H9 (cell line): Measurements from ENCODE around the gene CCKAR. TPM values are rescaled to one million over a fixed set of nuclear protein-coding genes. Genes with fewer than 3 reads are reported as not detected.

Experiments
- DNase-seq: peaks from one replicate; pipeline ENCODE4 v3.0.0-alpha.2; 2017
- H2AFZ ChIP-seq: one replicate; pipeline ENCODE4 v1.6.1; 2013; ENCODE audit warnings: mild to moderate bottlenecking, low read length, control low read depth, moderate library complexity
- H2AK5ac ChIP-seq: 2 replicates; pipeline ENCODE4 v1.6.1; 2013; ENCODE audit warnings: low read length, control low read depth, mixed read lengths; ENCODE audit not compliant: insufficient read length
- H2BK120ac ChIP-seq: one replicate; pipeline ENCODE4 v1.6.1; 2013; ENCODE audit warnings: low read depth, mild to moderate bottlenecking, low read length, control low read depth, inconsistent platforms; ENCODE audit not compliant: poor library complexity, severe bottlenecking
- H2BK12ac ChIP-seq: 2 replicates; pipeline ENCODE4 v1.6.1; 2013; ENCODE audit warnings: low read length, control low read depth, mixed read lengths, low read depth; ENCODE audit not compliant: insufficient read length
- H2BK15ac ChIP-seq: 2 replicates; pipeline ENCODE4 v1.6.1; 2013; ENCODE audit warnings: low read depth, low read length, control low read depth
- H2BK20ac ChIP-seq: one replicate; pipeline ENCODE4 v1.6.1; 2013; ENCODE audit warnings: low read depth, mild to moderate bottlenecking, low read length, control low read depth, inconsistent platforms; ENCODE audit not compliant: poor library complexity, severe bottlenecking
- H2BK5ac ChIP-seq: 2 replicates; pipeline ENCODE4 v1.6.1; 2013; ENCODE audit warnings: low read length, control low read depth, mixed read lengths; ENCODE audit not compliant: insufficient read length
- H3K14ac ChIP-seq: 2 replicates; pipeline ENCODE4 v1.6.1; 2013; ENCODE audit warnings: low read length, control low read depth; ENCODE audit not compliant: insufficient read depth
- H3K18ac ChIP-seq: 2 replicates; pipeline ENCODE4 v1.6.1; 2013; ENCODE audit warnings: low read depth, mild to moderate bottlenecking, mixed read lengths, low read length, control low read depth; ENCODE audit not compliant: insufficient read length
- H3K23ac ChIP-seq: 2 replicates; pipeline ENCODE4 v1.6.1; 2013; ENCODE audit warnings: low read length, control low read depth, mixed read lengths, low read depth; ENCODE audit not compliant: insufficient read length
- H3K23me2 ChIP-seq: 2 replicates; pipeline ENCODE4 v1.6.1; 2013; ENCODE audit warnings: low read depth, mild to moderate bottlenecking, mixed read lengths, low read length, control low read depth; ENCODE audit not compliant: insufficient read length, poor library complexity, severe bottlenecking
- H3K27ac ChIP-seq: 2 replicates; pipeline ENCODE4 v1.5.1; 2013; ENCODE audit warnings: low read length, control low read depth, mixed read lengths, low read depth; ENCODE audit not compliant: insufficient read length
- H3K27me3 ChIP-seq: 2 replicates; pipeline ENCODE4 v1.6.1; 2013; ENCODE audit warnings: low read length, control low read depth, inconsistent platforms; ENCODE audit not compliant: insufficient read depth
- H3K4ac ChIP-seq: 2 replicates; pipeline ENCODE4 v1.6.1; 2013; ENCODE audit warnings: low read depth, mild to moderate bottlenecking, control low read depth, inconsistent platforms, low read length, moderate library complexity
- H3K4me1 ChIP-seq: 2 replicates; pipeline ENCODE4 v1.6.1; 2013; ENCODE audit warnings: low read length, control low read depth, inconsistent platforms; ENCODE audit not compliant: insufficient read depth
- H3K4me2 ChIP-seq: 2 replicates; pipeline ENCODE4 v1.6.1; 2013; ENCODE audit warnings: low read length, control low read depth, mixed read lengths; ENCODE audit not compliant: insufficient read length, insufficient read depth
- H3K56ac ChIP-seq: 2 replicates; pipeline ENCODE4 v1.6.1; 2013; ENCODE audit warnings: low read depth, mild to moderate bottlenecking, mixed read lengths, low read length, control low read depth; ENCODE audit not compliant: insufficient read length
- H3K79me1 ChIP-seq: 2 replicates; pipeline ENCODE4 v1.6.1; 2013; ENCODE audit warnings: low read depth, mild to moderate bottlenecking, moderate library complexity, low read length, control low read depth, inconsistent platforms; ENCODE audit not compliant: insufficient read depth, poor library complexity, severe bottlenecking
- H3K79me2 ChIP-seq: 2 replicates; pipeline ENCODE4 v1.6.1; 2013; ENCODE audit warnings: low read length, control low read depth, inconsistent platforms; ENCODE audit not compliant: insufficient read depth
- H3K9ac ChIP-seq: 2 replicates; pipeline ENCODE4 v1.6.1; 2013; ENCODE audit warnings: low read length, control low read depth, mixed read lengths; ENCODE audit not compliant: insufficient read length; ENCODE audit errors: extremely low read depth
- H3K9me3 ChIP-seq: one replicate; pipeline ENCODE4 v1.6.1; 2013; ENCODE audit warnings: low read depth, low read length, inconsistent platforms; ENCODE audit not compliant: control insufficient read depth
- H3T11ph ChIP-seq: one replicate; pipeline ENCODE4 v1.6.1; 2013; ENCODE audit warnings: mild to moderate bottlenecking, low read length, control low read depth, inconsistent platforms
- H4K20me1 ChIP-seq: one replicate; pipeline ENCODE4 v1.6.1; 2013; ENCODE audit not compliant: control insufficient read depth, insufficient read length, insufficient read depth
- H4K5ac ChIP-seq: 2 replicates; pipeline ENCODE4 v1.6.1; 2013; ENCODE audit warnings: low read depth, mild to moderate bottlenecking, mixed read lengths, low read length, control low read depth; ENCODE audit not compliant: insufficient read length
- H4K8ac ChIP-seq: replicated peaks from 2 replicates; pipeline ENCODE4 v1.6.1; 2013; ENCODE audit warnings: low read length, control low read depth, mixed read lengths, low read depth; ENCODE audit not compliant: insufficient read length
- H4K91ac ChIP-seq: 2 replicates; pipeline ENCODE4 v1.6.1; 2013; ENCODE audit warnings: low read depth, mild to moderate bottlenecking, moderate library complexity, mixed read lengths, low read length, control low read depth; ENCODE audit not compliant: insufficient read length
- H3K27ac Mint-ChIP-seq, 3 experiments: 2 replicates in 2 of 3; 3 replicates in 1 of 3; pipeline ENCODE4 v1.8.0; 2020 to 2021; ENCODE audit warnings: mixed read lengths in 3 of 3, mild to moderate bottlenecking in 1 of 3, moderate library complexity in 1 of 3
- H3K27me3 Mint-ChIP-seq: 2 replicates; pipeline ENCODE4 v1.8.0; 2021; ENCODE audit warnings: low read depth, mild to moderate bottlenecking, moderate library complexity, mixed read lengths
- H3K36me3 Mint-ChIP-seq, 3 experiments: 2 replicates in 2 of 3; 3 replicates in 1 of 3; pipeline ENCODE4 v1.8.0; 2020 to 2021; ENCODE audit warnings: low read depth in 3 of 3, mixed read lengths in 3 of 3; ENCODE audit not compliant: insufficient read depth in 1 of 3
- H3K4me1 Mint-ChIP-seq, 2 experiments: 2 replicates each; pipeline ENCODE4 v1.8.0; 2020; ENCODE audit warnings: mixed read lengths in 2 of 2
- H3K4me3 Mint-ChIP-seq, 2 experiments: 2 replicates in 1 of 2; 3 replicates in 1 of 2; pipeline ENCODE4 v1.8.0; 2020 to 2021; ENCODE audit warnings: mild to moderate bottlenecking in 2 of 2, mixed read lengths in 2 of 2, moderate library complexity in 1 of 2
- H3K9me3 Mint-ChIP-seq, 2 experiments: 2 replicates in 1 of 2; 3 replicates in 1 of 2; pipeline ENCODE4 v1.8.0; 2020; ENCODE audit warnings: mild to moderate bottlenecking in 2 of 2, mixed read lengths in 2 of 2, moderate library complexity in 1 of 2
- CTCF ChIP-seq: fragments of 200-600 bp; sonication (generic); conservative IDR thresholded peaks from 3 replicates; pipeline ENCODE4 v1.8.0; 2021; ENCODE audit warnings: antibody characterized with exemption, mild to moderate bottlenecking
- WGBS: extraction: QIAGEN DNeasy Blood & Tissue Kit; methylation state at CpG from one replicate; pipeline ENCODE4 v1.1.7; 2013; ENCODE audit warnings: missing lambda C conversion rate, low lambda C conversion rate, mixed read lengths; ENCODE audit not compliant: insufficient read length; ENCODE audit errors: extremely low coverage; 5-methylcytosine and 5-hydroxymethylcytosine counted together
- total RNA-seq: library from RNA; stranded (reverse); gene quantifications from 2 replicates; pipeline ENCODE4 v1.2.1, GENCODE V29; 2021

The CCKAR gene
- total RNA-seq, 1 experiment from 2014 or later: not detected

GRCh38 chr4:26454961-26455360, 35.3 kb downstream of the CCKAR start:
- no peak overlapping the region for H3K4ac ChIP-seq
- peaks cover 3 to 8% of the 10 kb centered on the region in 2 experiments for H3K9me3 Mint-ChIP-seq
- no peak overlapping the region for H3K27ac Mint-ChIP-seq

More at GRCh38 chr4:26454961-26455360, 35.3 kb downstream of the CCKAR start:
- peaks cover 0 to 6% (median 1%) of the 10 kb centered on the region in 3 experiments; a peak in 2 of 7 replicates for H3K36me3 Mint-ChIP-seq
- no peaks in the 10 kb centered on the region for H3K27me3 ChIP-seq
- no peak overlapping the region for H2AK5ac ChIP-seq
- H3K9me3 ChIP-seq: no peaks in the 10 kb centered on the region
- no peak overlapping the region for H2BK120ac ChIP-seq
- no peaks in the 10 kb centered on the region for H3K79me1 ChIP-seq
- no peak for DNase-seq
- no peak overlapping the region for H2BK12ac ChIP-seq
- H3K4me3 Mint-ChIP-seq: no peak overlapping the region
- H2BK15ac ChIP-seq: no peak overlapping the region
- no peak overlapping the region for H2BK20ac ChIP-seq
- no peaks in the 10 kb centered on the region for H3K23me2 ChIP-seq
- H4K5ac ChIP-seq: no peak overlapping the region
- no peak overlapping the region for H3K9ac ChIP-seq
- no peak overlapping the region for H3K14ac ChIP-seq
- no peak overlapping the region for H3K18ac ChIP-seq
- no peaks in the 10 kb centered on the region for H3K79me2 ChIP-seq
- no peak overlapping the region for H3K56ac ChIP-seq
- H2BK5ac ChIP-seq: no peak overlapping the region
- WGBS: no CpG with 5 or more reads among the region's 3 CpGs
- no peaks in the 10 kb centered on the region for H3K4me1 ChIP-seq
- no peak for TF ChIP-seq CTCF
- no peak overlapping the region for H3K4me2 ChIP-seq
- no peak overlapping the region for H4K8ac ChIP-seq
- H3K27me3 Mint-ChIP-seq: peaks cover 1% of the 10 kb centered on the region; the same call in 1 of the 2 replicates
- H3T11ph ChIP-seq: no peak overlapping the region
- no peak overlapping the region for H3K27ac ChIP-seq
- H2AFZ ChIP-seq: no peak overlapping the region
- H4K91ac ChIP-seq: no peak overlapping the region
- peaks cover 16 to 20% of the 10 kb centered on the region in 2 experiments for H3K4me1 Mint-ChIP-seq
- H3K23ac ChIP-seq: no peak overlapping the region
- H4K20me1 ChIP-seq: no peaks in the 10 kb centered on the region
